CD4-positive, alpha-beta memory T cell (primary cell): ENCODE data around the gene WDR4. TPM values are rescaled to one million over a fixed set of nuclear protein-coding genes. Genes with fewer than 3 reads are reported as not detected.

Experiments used
- CTCF ChIA-PET: fragments of 350-600 bp; sonication (Branson Sonifier 250); formaldehyde crosslinking; loops from one replicate; lab custom pipeline; 2021; ENCODE audit warnings: inconsistent platforms; ENCODE audit not compliant: partially characterized antibody; lab: Charles Lee
- POLR2A ChIA-PET: fragments of 350-600 bp; sonication (Branson Sonifier 250); formaldehyde crosslinking; loops from one replicate; lab custom pipeline; 2021; ENCODE audit not compliant: partially characterized antibody; lab: Charles Lee
- DNase-seq, 5 donors: peaks; one replicate each; pipeline versions ENCODE4 v3.0.0 to v3.0.0-alpha.2; 2020 to 2022; ENCODE audit warnings: mixed read lengths in 1 of 5
- H3K27ac ChIP-seq: one replicate; pipeline ENCODE4 v1.7.0; 2013; ENCODE audit warnings: low read depth, low read length
- H3K27me3 ChIP-seq: 2 replicates; pipeline ENCODE4 v1.7.0; 2013; ENCODE audit warnings: mild to moderate bottlenecking, low read length, moderate library complexity; ENCODE audit not compliant: insufficient read depth
- H3K36me3 ChIP-seq: 2 replicates; pipeline ENCODE4 v1.7.0; 2013; ENCODE audit warnings: mild to moderate bottlenecking, low read length, moderate library complexity; ENCODE audit not compliant: insufficient read depth
- H3K4me1 ChIP-seq: 2 replicates; pipeline ENCODE4 v1.7.0; 2013; ENCODE audit warnings: mild to moderate bottlenecking, low read length, moderate library complexity; ENCODE audit not compliant: insufficient read depth
- H3K4me3 ChIP-seq, 2 donors: one replicate each; pipeline ENCODE4 v1.7.0; 2013; ENCODE audit warnings: low read length in 2 of 2, mild to moderate bottlenecking in 1 of 2
- H3K9me3 ChIP-seq, 2 donors: one replicate each; pipeline ENCODE4 v1.7.0; 2013; ENCODE audit warnings: low read length in 2 of 2, control low read depth in 1 of 2; ENCODE audit not compliant: control insufficient read depth in 1 of 2
- H3K27ac Mint-ChIP-seq, 7 donors: one replicate each; pipeline ENCODE4 v1.8.0; 2020 to 2021; ENCODE audit warnings: mixed read lengths in 7 of 7, mild to moderate bottlenecking in 6 of 7, inconsistent platforms in 3 of 7, moderate library complexity in 3 of 7
- H3K27me3 Mint-ChIP-seq, 2 donors: one replicate each; pipeline ENCODE4 v1.8.0; 2020 to 2021; ENCODE audit warnings: mixed read lengths in 2 of 2
- H3K36me3 Mint-ChIP-seq, 2 donors: one replicate each; pipeline ENCODE4 v1.8.0; 2020 to 2021; ENCODE audit warnings: mixed read lengths in 2 of 2, inconsistent platforms in 1 of 2, mild to moderate bottlenecking in 1 of 2
- H3K4me1 Mint-ChIP-seq, 4 donors: one replicate each; pipeline ENCODE4 v1.8.0; 2020 to 2021; ENCODE audit warnings: mixed read lengths in 4 of 4, mild to moderate bottlenecking in 1 of 4
- H3K4me3 Mint-ChIP-seq, 8 donors: one replicate each; pipeline ENCODE4 v1.8.0; 2020 to 2021; ENCODE audit warnings: mixed read lengths in 8 of 8, mild to moderate bottlenecking in 7 of 8, moderate library complexity in 6 of 8, inconsistent platforms in 3 of 8
- H3K9me3 Mint-ChIP-seq, 8 donors: one replicate each; pipeline ENCODE4 v1.8.0; 2020 to 2021; ENCODE audit warnings: mixed read lengths in 8 of 8, mild to moderate bottlenecking in 5 of 8, inconsistent platforms in 3 of 8, moderate library complexity in 1 of 8
- intact Hi-C: fragments of 100-400 bp; cut with micrococcal nuclease; formaldehyde crosslinking; loops from one replicate; pipeline ENCODE4 v1.15.1; 2023
- polyA plus RNA-seq, 2 donors: library from polyadenylated mRNA; unstranded; fragments of 300-500 nt; fragmentation: Illumina TruSeq; gene quantifications; one replicate each; pipeline ENCODE4 v1.2.3, GENCODE V29; 2021
- total RNA-seq, 2 experiments: library from RNA; stranded (reverse); gene quantifications; one replicate each; pipeline ENCODE4 v1.2.3, GENCODE V29; 2021

Gene WDR4
- total and polyA plus RNA-seq, 4 experiments from 2014 or later, result 7.3 to 27.5 (median 17.0) TPM

- H3K4me1 ChIP-seq, result no peaks in the 10 kb centered on the region
- H3K4me3 ChIP-seq, result no peak overlapping the region
- POLR2A ChIA-PET, result no interaction called here
- H3K36me3 ChIP-seq, result peaks cover 75% of the 10 kb centered on the region
- Mint-ChIP-seq H3K36me3 (peaks cover 36 to 69% of the 10 kb centered on the region in 2 donors), H3K4me1 (peaks cover 0 to 9% (median 3%) of the 10 kb centered on the region in 4 donors), H3K9me3 (no peaks in the 10 kb centered on the region), H3K27ac (no peak overlapping the region), H3K27me3 (no peaks in the 10 kb centered on the region), H3K4me3 (no peak overlapping the region)
- H3K27me3 ChIP-seq, result no peaks in the 10 kb centered on the region
- intact Hi-C loops, result no loop called here
- H3K9me3 ChIP-seq, result no peaks in the 10 kb centered on the region
- CTCF ChIA-PET, result no interaction called here
- DNase-seq, result no peak
- no peak overlapping the region for H3K27ac ChIP-seq
Measured at GRCh38 chr21:42858185-42858847, 21.0 kb downstream of the WDR4 start.

GRCh38 chr21:42857216-42857615, 22.1 kb downstream of the WDR4 start:
- Histone ChIP-seq H3K9me3 (no peaks in the 10 kb centered on the region), H3K4me1 (no peaks in the 10 kb centered on the region), H3K27ac (no peak overlapping the region), H3K27me3 (no peaks in the 10 kb centered on the region), H3K36me3 (peaks cover 66% of the 10 kb centered on the region), H3K4me3 (no peak overlapping the region)
- peak overlapping the region in 2 of 7 donors; percentile 43 to 51 for H3K27ac Mint-ChIP-seq
- H3K27me3 Mint-ChIP-seq, result no peaks in the 10 kb centered on the region
- no peak for DNase-seq
- CTCF ChIA-PET, result no interaction called here
- intact Hi-C loops, result no loop called here
- no peak overlapping the region for H3K4me3 Mint-ChIP-seq
- POLR2A ChIA-PET, result no interaction called here
- peaks cover 0 to 9% (median 3%) of the 10 kb centered on the region in 4 donors for H3K4me1 Mint-ChIP-seq
- H3K36me3 Mint-ChIP-seq, result peaks cover 28 to 66% of the 10 kb centered on the region in 2 donors
- H3K9me3 Mint-ChIP-seq, result no peaks in the 10 kb centered on the region

DNA sequence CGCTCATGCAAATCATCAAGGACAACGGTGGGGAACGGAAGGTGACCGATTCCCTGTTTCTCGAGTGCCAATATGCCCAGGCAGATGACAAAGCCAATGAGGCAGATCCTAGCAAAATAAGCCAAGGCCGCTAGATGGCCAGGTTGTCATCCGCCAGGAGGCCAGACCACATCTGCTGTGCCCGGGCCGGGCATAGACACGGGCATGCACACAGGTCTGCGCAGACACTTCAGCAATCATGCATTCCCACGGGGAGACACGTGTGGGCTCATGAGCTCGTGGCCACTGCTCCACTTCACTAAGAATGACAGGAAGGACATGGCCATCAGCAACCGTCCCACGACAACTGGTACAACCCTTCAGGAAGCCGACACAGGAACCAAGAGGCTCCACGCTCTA, 23.4 kb downstream of the WDR4 start:
- Histone ChIP-seq H3K27me3 (no peaks in the 10 kb centered on the region), H3K9me3 (no peaks in the 10 kb centered on the region), H3K36me3 (peaks cover 68% of the 10 kb centered on the region), H3K4me3 (no peak overlapping the region), H3K4me1 (no peaks in the 10 kb centered on the region), H3K27ac (no peak overlapping the region)
- Mint-ChIP-seq H3K4me3 (no peak overlapping the region), H3K27ac (no peak overlapping the region), H3K36me3 (peaks cover 28 to 69% of the 10 kb centered on the region in 2 donors), H3K4me1 (peaks cover 0 to 15% (median 3%) of the 10 kb centered on the region in 4 donors), H3K27me3 (no peaks in the 10 kb centered on the region), H3K9me3 (no peaks in the 10 kb centered on the region)
- DNase-seq, result no peak
- POLR2A ChIA-PET, result no interaction called here
- CTCF ChIA-PET, result no interaction called here
- intact Hi-C loops, result no loop called here

- H3K36me3 ChIP-seq, result peaks cover 68% of the 10 kb centered on the region
Measured at GRCh38 chr21:42855171-42855936, 24.0 kb downstream of the WDR4 start.

DNA sequence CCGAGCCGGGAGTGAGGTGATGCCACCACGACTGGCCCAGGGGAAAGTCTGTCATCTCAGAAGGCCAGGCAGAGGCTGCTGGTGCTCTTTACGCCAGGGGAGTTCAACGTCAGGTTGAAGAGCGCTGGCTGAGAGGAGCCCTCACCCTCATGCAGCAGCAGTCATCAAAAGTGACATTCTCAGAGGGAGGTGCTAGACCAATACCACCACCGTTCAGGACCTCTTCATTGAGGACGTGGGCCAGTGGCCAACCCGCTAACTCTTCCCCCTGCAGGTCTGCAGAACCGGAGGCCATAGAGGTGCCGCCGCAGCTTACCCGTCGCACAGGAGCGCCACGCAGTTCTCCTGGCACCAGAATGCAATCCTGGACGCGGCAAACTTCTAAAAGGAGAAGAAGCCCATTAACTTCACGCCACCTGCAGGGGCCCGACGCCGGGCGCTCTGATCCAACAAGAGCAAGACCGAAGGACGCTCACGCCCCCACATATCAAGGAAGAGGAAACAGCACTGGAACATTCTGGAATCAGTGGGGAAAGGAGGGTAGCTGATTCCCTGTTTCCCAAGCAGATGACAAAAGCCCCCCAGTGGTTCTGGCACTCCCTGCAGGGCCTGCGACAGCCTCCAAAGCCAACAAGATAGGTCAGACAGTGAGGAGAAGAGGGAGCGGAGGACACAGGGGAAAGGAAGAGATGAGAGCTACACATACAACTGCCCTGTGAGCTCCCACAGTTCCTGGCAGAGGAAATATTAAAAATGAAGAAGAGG, 24.9 kb downstream of the WDR4 start:
- CTCF ChIA-PET, result interaction anchor here (0.7 to 1.6 kb wide), 2 partner anchors 14 to 377 kb away, joined by 3 to 5 read pairs; no protein-coding TSS in a partner anchor
- Mint-ChIP-seq H3K9me3 (no peaks in the 10 kb centered on the region), H3K27me3 (no peaks in the 10 kb centered on the region), H3K36me3 (peaks cover 36 to 73% of the 10 kb centered on the region in 2 donors), H3K4me3 (no peak overlapping the region), H3K4me1 (peaks cover 0 to 16% (median 3%) of the 10 kb centered on the region in 4 donors), H3K27ac (no peak overlapping the region)
- no peak for DNase-seq
- no peaks in the 10 kb centered on the region for H3K27me3 ChIP-seq
- intact Hi-C loops, result no loop called here
- POLR2A ChIA-PET, result no interaction called here
- H3K4me1 ChIP-seq, result no peaks in the 10 kb centered on the region
- no peak overlapping the region for H3K27ac ChIP-seq
- no peaks in the 10 kb centered on the region for H3K9me3 ChIP-seq
- peaks cover 68% of the 10 kb centered on the region for H3K36me3 ChIP-seq
- no peak overlapping the region for H3K4me3 ChIP-seq

More at GRCh38 chr21:42855171-42855936, 24.0 kb downstream of the WDR4 start:
- H3K9me3 Mint-ChIP-seq, result no peaks in the 10 kb centered on the region
- H3K4me3 ChIP-seq, result no peak overlapping the region
- CTCF ChIA-PET, result interaction anchor here (0.7 kb wide), 1 partner anchor 378 kb away, joined by 5 read pairs; no protein-coding TSS in a partner anchor
- no peak overlapping the region for H3K27ac ChIP-seq
- H3K27ac Mint-ChIP-seq, result no peak overlapping the region
- DNase-seq, result no peak
- H3K36me3 Mint-ChIP-seq, result peaks cover 28 to 66% of the 10 kb centered on the region in 2 donors
- no peaks in the 10 kb centered on the region for H3K27me3 Mint-ChIP-seq
- no peak overlapping the region for H3K4me3 Mint-ChIP-seq
- intact Hi-C loops, result no loop called here
- no peaks in the 10 kb centered on the region for H3K27me3 ChIP-seq
- no peaks in the 10 kb centered on the region for H3K9me3 ChIP-seq
- no peaks in the 10 kb centered on the region for H3K4me1 ChIP-seq
- POLR2A ChIA-PET, result no interaction called here
- H3K4me1 Mint-ChIP-seq, result peaks cover 0 to 16% (median 3%) of the 10 kb centered on the region in 4 donors

- Mint-ChIP-seq H3K27me3 (no peaks in the 10 kb centered on the region), H3K36me3 (peaks cover 37 to 73% of the 10 kb centered on the region in 2 donors), H3K4me1 (peaks cover 0 to 16% (median 3%) of the 10 kb centered on the region in 4 donors), H3K9me3 (peaks cover 0 to 3% (median 0%) of the 10 kb centered on the region in 8 donors), H3K27ac (no peak overlapping the region), H3K4me3 (no peak overlapping the region)
- no peaks in the 10 kb centered on the region for H3K9me3 ChIP-seq
- ChIA-PET POLR2A (no interaction called here), CTCF (interaction anchor here (1.6 kb wide), 1 partner anchor 15 kb away, joined by 3 read pairs; no protein-coding TSS in a partner anchor)
- intact Hi-C loops, result no loop called here
- H3K4me3 ChIP-seq, result no peak overlapping the region
- H3K4me1 ChIP-seq, result no peaks in the 10 kb centered on the region
- H3K27me3 ChIP-seq, result no peaks in the 10 kb centered on the region
- H3K27ac ChIP-seq, result no peak overlapping the region
- peaks cover 72% of the 10 kb centered on the region for H3K36me3 ChIP-seq
- no peak for DNase-seq
Measured at GRCh38 chr21:42853621-42854020, 25.7 kb downstream of the WDR4 start.
